GM21529 (cell line): ENCODE results near the gene ARHGEF4.
"Not testable (repeated sequence)": the region's sequence is repeated elsewhere in the genome, so short reads cannot be mapped to it uniquely, and the experiment has no call there.

Source experiments
- ATAC-seq: cut with Tn5 transposase; IDR thresholded peaks from one replicate; pipeline ENCODE4 v1.9.1; 2021; ENCODE audit not compliant: unreplicated experiment

Gene ARHGEF4

GRCh38 chr2:130882991-130883390 is 46.3 kb downstream of the ARHGEF4 start:
- ATAC-seq: no peak

- ATAC-seq: no peak
Measured at GRCh38 chr2:130883496-130883895, 46.8 kb downstream of the ARHGEF4 start.

GRCh38 chr2:130884013-130884412 is 47.3 kb downstream of the ARHGEF4 start:
- no peak for ATAC-seq

GRCh38 chr2:130884503-130884902 is 47.8 kb downstream of the ARHGEF4 start:
- no peak for ATAC-seq

- no peak for ATAC-seq
Measured at GRCh38 chr2:130887643-130888042, 50.9 kb downstream of the ARHGEF4 start.

GRCh38 chr2:130890941-130891669 is 54.4 kb downstream of the ARHGEF4 start:
- ATAC-seq: no peak

GRCh38 chr2:130891966-130892365 is 55.3 kb downstream of the ARHGEF4 start:
- ATAC-seq: no peak

GRCh38 chr2:130892793-130893785 is 56.4 kb downstream of the ARHGEF4 start:
- ATAC-seq: no peak

GRCh38 chr2:130894326-130894942 is 57.7 kb downstream of the ARHGEF4 start:
- no peak for ATAC-seq

GRCh38 chr2:130896813-130897212 is 60.1 kb downstream of the ARHGEF4 start:
- ATAC-seq: no peak

- ATAC-seq: no peak
Measured at GRCh38 chr2:130898553-130898952, 61.8 kb downstream of the ARHGEF4 start.

- ATAC-seq: no peak
Measured at GRCh38 chr2:130899306-130899705, 62.6 kb downstream of the ARHGEF4 start.

- no peak for ATAC-seq
Measured at GRCh38 chr2:130901061-130901460, 64.3 kb downstream of the ARHGEF4 start.

GRCh38 chr2:130901626-130902025 is 64.9 kb downstream of the ARHGEF4 start:
- not testable (repeated sequence) for ATAC-seq

GRCh38 chr2:130908832-130909231 is 72.1 kb downstream of the ARHGEF4 start:
- ATAC-seq: no peak

GRCh38 chr2:130910931-130911330 is 74.2 kb downstream of the ARHGEF4 start:
- ATAC-seq: no peak

- no peak for ATAC-seq
Measured at GRCh38 chr2:130911482-130911881, 74.8 kb downstream of the ARHGEF4 start.

GRCh38 chr2:130911996-130912395 is 75.3 kb downstream of the ARHGEF4 start:
- no peak for ATAC-seq

- ATAC-seq: no peak
Measured at GRCh38 chr2:130912471-130912870, 75.8 kb downstream of the ARHGEF4 start.

- no peak for ATAC-seq
Measured at GRCh38 chr2:130913891-130914290, 77.2 kb downstream of the ARHGEF4 start.

- no peak for ATAC-seq
Measured at GRCh38 chr2:130915149-130915548, 78.4 kb downstream of the ARHGEF4 start.
